ENCODE measurements around the gene RAP1GAP. TPM values are rescaled to one million over a fixed set of nuclear protein-coding genes. Genes with fewer than 3 reads are reported as not detected.
"Not testable (repeated sequence)": the region's sequence is repeated elsewhere in the genome, so short reads cannot be mapped to it uniquely, and the experiment has no call there.

Gene RAP1GAP
- total and polyA plus RNA-seq, 2 experiments from 2014 or later, result 0.41 to 0.97 TPM

GRCh38 chr1:21633992-21634805 lies 35.0 kb downstream of the RAP1GAP start:
- Histone ChIP-seq H3F3A (ENCODE audit: insufficient read depth) (no peaks in the 10 kb centered on the region), H3K27me3 (replicated peaks; ENCODE audit: insufficient read depth) (peaks cover 34% of the 10 kb centered on the region), H3K4me3 (no peak overlapping the region), H3K9me2 (ENCODE audit: insufficient read depth) (no peaks in the 10 kb centered on the region), H3K9me3 (ENCODE audit: low read depth) (no peaks in the 10 kb centered on the region), H3K27ac (no peak overlapping the region), H3K9ac (no peak overlapping the region), H3K79me2 (ENCODE audit: insufficient read depth) (no peaks in the 10 kb centered on the region), H3K36me3 (ENCODE audit: low read depth) (no peaks in the 10 kb centered on the region), H4K20me1 (ENCODE audit: insufficient read depth) (no peaks in the 10 kb centered on the region), H3K4me1 (ENCODE audit: insufficient read depth) (no peaks in the 10 kb centered on the region), H3K4me2 (ENCODE audit: unreplicated experiment) (no peak overlapping the region), H2AFZ (no peak overlapping the region)
- no peak for TF ChIP-seq EZH2phosphoT487 (IDR thresholded peaks at IDR 0.05; ENCODE audit: insufficient read depth, low read depth)
- no peak for TF ChIP-seq EZH2 (IDR thresholded peaks at IDR 0.05; ENCODE audit: insufficient read depth, poor library complexity, severe bottlenecking)
- DNase-seq, result no peak
- in situ Hi-C loops (cut with MboI), result no loop called here
- 64 to 67% methylated on average over 14 to 16 of the region's 18 CpGs for whole genome bisulfite sequencing, 2 experiments (ENCODE audit: low coverage in 1 of 2, low lambda C conversion rate in 2 of 2, missing lambda C conversion rate in 2 of 2)

- in situ Hi-C loops (cut with MboI), result no loop called here
- H3K9me2 ChIP-seq (ENCODE audit: insufficient read depth), result no peaks in the 10 kb centered on the region
- no peaks in the 10 kb centered on the region for H3F3A ChIP-seq (ENCODE audit: insufficient read depth)
- peaks cover 32% of the 10 kb centered on the region for H3K27me3 ChIP-seq (replicated peaks; ENCODE audit: insufficient read depth)
- H3K79me2 ChIP-seq (ENCODE audit: insufficient read depth), result no peaks in the 10 kb centered on the region
- no peak overlapping the region for H3K4me2 ChIP-seq (ENCODE audit: unreplicated experiment)
- no peaks in the 10 kb centered on the region for H3K4me1 ChIP-seq (ENCODE audit: insufficient read depth)
- no peak overlapping the region for H3K27ac ChIP-seq
- H2AFZ ChIP-seq, result no peak overlapping the region
- no peaks in the 10 kb centered on the region for H3K36me3 ChIP-seq (ENCODE audit: low read depth)
- no peaks in the 10 kb centered on the region for H4K20me1 ChIP-seq (ENCODE audit: insufficient read depth)
- WGBS, 2 experiments (ENCODE audit: low coverage in 1 of 2, low lambda C conversion rate in 2 of 2, missing lambda C conversion rate in 2 of 2), result 51 to 64% methylated on average over 6 of the region's 7 CpGs
- no peak for DNase-seq
- H3K9ac ChIP-seq, result no peak overlapping the region
- TF ChIP-seq EZH2 (IDR thresholded peaks at IDR 0.05; ENCODE audit: insufficient read depth, poor library complexity, severe bottlenecking), result no peak
- TF ChIP-seq EZH2phosphoT487 (IDR thresholded peaks at IDR 0.05; ENCODE audit: insufficient read depth, low read depth), result no peak
- H3K9me3 ChIP-seq (ENCODE audit: low read depth), result no peaks in the 10 kb centered on the region
- H3K4me3 ChIP-seq, result no peak overlapping the region
Observed at GRCh38 chr1:21633141-21633755, 35.9 kb downstream of the RAP1GAP start.

GRCh38 chr1:21631944-21632887 lies 36.9 kb downstream of the RAP1GAP start:
- TF ChIP-seq EZH2phosphoT487 (IDR thresholded peaks at IDR 0.05; ENCODE audit: insufficient read depth, low read depth), result no peak
- no peak for TF ChIP-seq EZH2 (IDR thresholded peaks at IDR 0.05; ENCODE audit: insufficient read depth, poor library complexity, severe bottlenecking)
- Histone ChIP-seq H3K4me2 (ENCODE audit: unreplicated experiment) (no peak overlapping the region), H3K9me2 (ENCODE audit: insufficient read depth) (no peaks in the 10 kb centered on the region), H4K20me1 (ENCODE audit: insufficient read depth) (no peaks in the 10 kb centered on the region), H3K4me1 (ENCODE audit: insufficient read depth) (no peaks in the 10 kb centered on the region), H3F3A (ENCODE audit: insufficient read depth) (no peaks in the 10 kb centered on the region), H2AFZ (no peak overlapping the region), H3K4me3 (no peak overlapping the region), H3K36me3 (ENCODE audit: low read depth) (no peaks in the 10 kb centered on the region), H3K79me2 (ENCODE audit: insufficient read depth) (no peaks in the 10 kb centered on the region), H3K9ac (no peak overlapping the region), H3K27me3 (replicated peaks; ENCODE audit: insufficient read depth) (peaks cover 32% of the 10 kb centered on the region), H3K9me3 (ENCODE audit: low read depth) (no peaks in the 10 kb centered on the region), H3K27ac (no peak overlapping the region)
- WGBS, 2 experiments (ENCODE audit: low coverage in 1 of 2, low lambda C conversion rate in 2 of 2, missing lambda C conversion rate in 2 of 2), result 56 to 58% methylated on average over 17 to 19 of the region's 19 CpGs
- DNase-seq, result no peak
- in situ Hi-C loops (cut with MboI), result no loop called here

- H3K9me2 ChIP-seq (ENCODE audit: insufficient read depth); H3K4me1 ChIP-seq (ENCODE audit: insufficient read depth); H3K79me2 ChIP-seq (ENCODE audit: insufficient read depth); H3K4me3 ChIP-seq; H2AFZ ChIP-seq; DNase-seq; in situ Hi-C loops (cut with MboI); H3K9ac ChIP-seq; H3F3A ChIP-seq (ENCODE audit: insufficient read depth); H3K4me2 ChIP-seq (ENCODE audit: unreplicated experiment); H4K20me1 ChIP-seq (ENCODE audit: insufficient read depth); H3K27ac ChIP-seq; H3K36me3 ChIP-seq (ENCODE audit: low read depth); H3K9me3 ChIP-seq (ENCODE audit: low read depth): not testable (repeated sequence)
- 73 to 77% methylated on average over 8 of the region's 8 CpGs for WGBS, 2 experiments (ENCODE audit: low coverage in 1 of 2, low lambda C conversion rate in 2 of 2, missing lambda C conversion rate in 2 of 2)
- peaks cover 32% of the 10 kb centered on the region for H3K27me3 ChIP-seq (replicated peaks; ENCODE audit: insufficient read depth)
Observed at GRCh38 chr1:21631590-21631943, 37.6 kb downstream of the RAP1GAP start.
